ENCODE results near the gene TCP11L2. TPM values are rescaled to one million over a fixed set of nuclear protein-coding genes. Genes with fewer than 3 reads are reported as not detected.

TCP11L2 gene
- total RNA-seq, 3 donors from 2014 or later (not counting 1 experiment from before 2014, with no cell fraction given): 68.8 to 97.7 (median 71.1) TPM

DNA sequence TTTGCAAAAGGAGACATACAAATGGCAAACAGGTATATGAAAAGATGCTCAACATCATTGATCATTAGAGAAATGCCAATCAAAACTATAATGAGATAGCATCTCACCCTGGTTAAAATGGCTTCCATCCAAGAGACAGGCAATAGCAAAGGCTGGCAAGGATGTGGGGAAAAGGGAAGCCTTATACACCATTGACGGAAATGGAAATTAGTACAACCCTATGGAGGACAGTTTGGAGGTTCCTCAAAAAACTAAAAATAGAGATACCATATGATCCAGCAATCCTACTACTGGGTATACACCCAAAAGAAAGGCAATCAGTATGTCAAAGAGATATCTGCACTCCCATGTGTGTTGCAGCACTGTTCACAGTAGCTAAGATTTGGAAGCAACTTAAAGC, 37.4 kb upstream of the TCP11L2 start:
- intact Hi-C loops (cut with micrococcal nuclease): no loop called here
- DNase-seq (no peak), ATAC-seq (no peak)
- Mint-ChIP-seq H3K9me3 (no peaks in the 10 kb centered on the region), H3K27me3 (ENCODE audit: low read depth in 2 of 2) (peaks cover 17 to 31% of the 10 kb centered on the region in 2 donors), H3K36me3 (no peaks in the 10 kb centered on the region), H3K27ac (no peak overlapping the region), H3K4me1 (no peaks in the 10 kb centered on the region), H3K4me3 (no peak overlapping the region)
- no CpG with 5 or more reads among the region's 1 CpG for WGBS (ENCODE audit: insufficient coverage)
- Histone ChIP-seq H3K27ac (ENCODE audit: low read length) (no peak overlapping the region), H3K9me3 (ENCODE audit: control insufficient read depth, insufficient read depth, low read length) (no peaks in the 10 kb centered on the region), H3K4me1 (ENCODE audit: control insufficient read depth, insufficient read depth, low read length) (no peaks in the 10 kb centered on the region), H3K36me3 (ENCODE audit: control insufficient read depth, insufficient read depth, low read length) (no peaks in the 10 kb centered on the region), H3K27me3 (ENCODE audit: control insufficient read depth, insufficient read depth, low read length) (no peaks in the 10 kb centered on the region), H3K4me3 (ENCODE audit: low read length) (no peak overlapping the region)
- TF ChIP-seq, protein P1, sequence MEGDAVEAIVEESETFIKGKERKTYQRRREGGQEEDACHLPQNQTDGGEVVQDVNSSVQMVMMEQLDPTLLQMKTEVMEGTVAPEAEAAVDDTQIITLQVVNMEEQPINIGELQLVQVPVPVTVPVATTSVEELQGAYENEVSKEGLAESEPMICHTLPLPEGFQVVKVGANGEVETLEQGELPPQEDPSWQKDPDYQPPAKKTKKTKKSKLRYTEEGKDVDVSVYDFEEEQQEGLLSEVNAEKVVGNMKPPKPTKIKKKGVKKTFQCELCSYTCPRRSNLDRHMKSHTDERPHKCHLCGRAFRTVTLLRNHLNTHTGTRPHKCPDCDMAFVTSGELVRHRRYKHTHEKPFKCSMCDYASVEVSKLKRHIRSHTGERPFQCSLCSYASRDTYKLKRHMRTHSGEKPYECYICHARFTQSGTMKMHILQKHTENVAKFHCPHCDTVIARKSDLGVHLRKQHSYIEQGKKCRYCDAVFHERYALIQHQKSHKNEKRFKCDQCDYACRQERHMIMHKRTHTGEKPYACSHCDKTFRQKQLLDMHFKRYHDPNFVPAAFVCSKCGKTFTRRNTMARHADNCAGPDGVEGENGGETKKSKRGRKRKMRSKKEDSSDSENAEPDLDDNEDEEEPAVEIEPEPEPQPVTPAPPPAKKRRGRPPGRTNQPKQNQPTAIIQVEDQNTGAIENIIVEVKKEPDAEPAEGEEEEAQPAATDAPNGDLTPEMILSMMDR (IDR thresholded peaks at IDR 0.05): no peak

DNA sequence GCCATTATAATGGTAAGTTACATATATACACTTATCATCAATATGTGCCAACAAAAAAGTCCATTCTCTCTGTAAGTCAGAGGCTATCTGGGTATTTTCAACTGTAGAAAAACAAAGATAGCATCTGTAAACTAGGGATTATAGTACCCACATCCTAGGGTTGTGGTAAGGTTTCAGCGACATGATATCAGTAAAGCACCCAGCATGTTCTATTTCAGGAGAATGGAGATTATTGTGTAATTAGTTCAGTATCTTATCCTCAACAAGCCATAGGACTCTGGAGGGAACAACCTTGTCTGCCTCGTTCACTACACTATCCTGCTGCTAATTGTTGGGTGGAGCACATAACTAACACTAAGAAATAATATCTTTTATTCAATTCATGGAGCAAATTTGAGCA, 35.0 kb upstream of the TCP11L2 start:
- no peaks in the 10 kb centered on the region for H3K4me1 Mint-ChIP-seq
- DNase-seq: no peak

DNA sequence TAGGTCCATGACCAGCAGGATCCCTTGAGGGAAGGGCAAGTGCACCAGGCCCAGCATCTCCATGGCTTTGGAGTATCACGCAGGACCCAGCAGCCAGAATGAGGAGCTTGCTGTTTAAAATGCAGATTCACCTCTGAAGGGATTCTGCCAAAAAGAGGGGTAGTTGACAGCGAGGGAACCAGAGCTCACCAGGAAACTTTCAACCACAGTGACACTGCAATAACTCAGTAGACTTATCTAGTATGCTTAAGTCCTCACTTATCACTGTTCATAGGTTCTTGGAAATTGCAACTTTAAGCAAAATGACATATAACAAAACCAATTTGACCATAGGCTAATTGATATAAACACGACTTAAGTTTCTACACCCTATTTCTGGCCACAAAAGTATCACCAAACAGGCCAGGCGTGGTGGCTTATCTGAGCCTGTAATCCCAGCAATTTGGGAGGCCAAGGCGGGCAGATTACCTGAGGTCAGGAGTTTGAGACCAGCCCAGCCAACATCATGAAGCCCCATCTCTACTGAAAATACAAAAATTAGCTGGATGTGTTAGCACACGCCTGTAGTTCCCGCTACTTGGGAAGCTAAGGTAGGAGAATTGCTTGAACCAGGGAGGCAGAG, 33.3 kb upstream of the TCP11L2 start:
- no peaks in the 10 kb centered on the region for H3K36me3 ChIP-seq (ENCODE audit: control insufficient read depth, insufficient read depth, low read length)
- H3K27me3 ChIP-seq (ENCODE audit: control insufficient read depth, insufficient read depth, low read length): no peaks in the 10 kb centered on the region
- Mint-ChIP-seq H3K27ac (no peak overlapping the region), H3K4me1 (no peaks in the 10 kb centered on the region), H3K4me3 (no peak overlapping the region), H3K9me3 (no peaks in the 10 kb centered on the region), H3K27me3 (ENCODE audit: low read depth in 2 of 2) (peaks cover 19 to 24% of the 10 kb centered on the region in 2 donors), H3K36me3 (no peaks in the 10 kb centered on the region)
- no peaks in the 10 kb centered on the region for H3K4me1 ChIP-seq (ENCODE audit: control insufficient read depth, insufficient read depth, low read length)
- ATAC-seq (peak in 1 of 3 donors; percentile 80), DNase-seq (no peak)
- no peak overlapping the region for H3K27ac ChIP-seq (ENCODE audit: low read length)
- intact Hi-C loops (cut with micrococcal nuclease): no loop called here
- TF ChIP-seq, protein P1 (IDR thresholded peaks at IDR 0.05): no peak
- H3K9me3 ChIP-seq (ENCODE audit: control insufficient read depth, insufficient read depth, low read length): no peaks in the 10 kb centered on the region
- WGBS (ENCODE audit: insufficient coverage): 60% methylated on average over 7 of the region's 7 CpGs
- H3K4me3 ChIP-seq (ENCODE audit: low read length): no peak overlapping the region

More for the DNA sequence above, 35.0 kb upstream of the TCP11L2 start:
- no peaks in the 10 kb centered on the region for H3K36me3 Mint-ChIP-seq
- Histone ChIP-seq H3K9me3 (ENCODE audit: control insufficient read depth, insufficient read depth, low read length) (no peaks in the 10 kb centered on the region), H3K4me1 (ENCODE audit: control insufficient read depth, insufficient read depth, low read length) (no peaks in the 10 kb centered on the region), H3K36me3 (ENCODE audit: control insufficient read depth, insufficient read depth, low read length) (no peaks in the 10 kb centered on the region), H3K4me3 (ENCODE audit: low read length) (no peak overlapping the region), H3K27me3 (ENCODE audit: control insufficient read depth, insufficient read depth, low read length) (no peaks in the 10 kb centered on the region), H3K27ac (ENCODE audit: low read length) (no peak overlapping the region)
- H3K27me3 Mint-ChIP-seq (ENCODE audit: low read depth in 2 of 2): peaks cover 19 to 32% of the 10 kb centered on the region in 2 donors
- H3K27ac Mint-ChIP-seq: no peak overlapping the region
- intact Hi-C loops (cut with micrococcal nuclease): no loop called here
- peak in 1 of 3 donors; percentile 72 for ATAC-seq
- no peaks in the 10 kb centered on the region for H3K9me3 Mint-ChIP-seq
- 33% methylated on average over 2 of the region's 2 CpGs for WGBS (ENCODE audit: insufficient coverage)
- H3K4me3 Mint-ChIP-seq: no peak overlapping the region
- TF ChIP-seq, protein P1 (IDR thresholded peaks at IDR 0.05): no peak
